SJSA1 (cell line): ENCODE results near the gene DHRS12. TPM values are rescaled to one million over a fixed set of nuclear protein-coding genes. Genes with fewer than 3 reads are reported as not detected.

Source experiments
- DNase-seq, 2 experiments: peaks; one replicate each; pipeline ENCODE4 v3.0.0-alpha.2; 2015 to 2020; ENCODE audit warnings: low spot score in 2 of 2, low read depth in 1 of 2
- H3K27ac ChIP-seq: fragments of 250-450 bp; sonication (Bioruptor Pico); 2 replicates; pipeline ENCODE4 v1.5.1; 2020; ENCODE audit warnings: mild to moderate bottlenecking, moderate library complexity
- H3K27me3 ChIP-seq: fragments of 250-450 bp; sonication (Bioruptor Pico); replicated peaks from 2 replicates; pipeline ENCODE4 v1.5.1; 2020; ENCODE audit warnings: mild to moderate bottlenecking, moderate library complexity
- H3K36me3 ChIP-seq: fragments of 250-450 bp; sonication (Bioruptor Pico); 2 replicates; pipeline ENCODE4 v1.5.1; 2020; ENCODE audit warnings: mild to moderate bottlenecking
- H3K4me1 ChIP-seq: fragments of 250-450 bp; sonication (Bioruptor Pico); replicated peaks from 2 replicates; pipeline ENCODE4 v1.6.1; 2021; ENCODE audit warnings: mild to moderate bottlenecking
- H3K4me3 ChIP-seq: fragments of 250-450 bp; sonication (Bioruptor Pico); 2 replicates; pipeline ENCODE4 v1.5.1; 2020; ENCODE audit warnings: mild to moderate bottlenecking
- H3K9me3 ChIP-seq: fragments of 250-450 bp; sonication (Bioruptor Pico); replicated peaks from 2 replicates; pipeline ENCODE4 v1.5.1; 2020; ENCODE audit warnings: mild to moderate bottlenecking
- total RNA-seq: library from RNA; depleted of rRNA; stranded (reverse); fragments of >200 nt; shearing (Covaris generic); gene quantifications from 2 replicates; pipeline ENCODE4 v1.2.3, GENCODE V29; 2014

DHRS12 gene
- total RNA-seq, 1 experiment from 2014 or later, result 5.9 TPM

GRCh38 chr13:51763486-51763885, 40.5 kb downstream of the DHRS12 start:
- H3K4me3 ChIP-seq, result no peak overlapping the region
- no peaks in the 10 kb centered on the region for H3K27me3 ChIP-seq
- H3K27ac ChIP-seq, result no peak overlapping the region
- H3K36me3 ChIP-seq, result peaks cover 59% of the 10 kb centered on the region
- no peaks in the 10 kb centered on the region for H3K9me3 ChIP-seq
- peaks cover 49% of the 10 kb centered on the region for H3K4me1 ChIP-seq
- DNase-seq, result no peak

- Histone ChIP-seq H3K4me3 (no peak overlapping the region), H3K27ac (no peak overlapping the region), H3K27me3 (no peaks in the 10 kb centered on the region), H3K36me3 (peaks cover 58% of the 10 kb centered on the region), H3K9me3 (no peaks in the 10 kb centered on the region), H3K4me1 (peaks cover 52% of the 10 kb centered on the region)
- DNase-seq, result no peak
These were observed 42.2 kb downstream of the DHRS12 start for GRCh38 chr13:51761643-51762350.

GRCh38 chr13:51760592-51760991, 43.4 kb downstream of the DHRS12 start:
- Histone ChIP-seq H3K27ac (peak overlapping the region; percentile 41), H3K4me3 (peak overlapping the region; percentile 15), H3K4me1 (peaks cover 51% of the 10 kb centered on the region), H3K9me3 (no peaks in the 10 kb centered on the region), H3K36me3 (peaks cover 60% of the 10 kb centered on the region), H3K27me3 (no peaks in the 10 kb centered on the region)
- DNase-seq, result peak; percentile 52 to 78

GRCh38 chr13:51759240-51759639, 44.7 kb downstream of the DHRS12 start:
- H3K9me3 ChIP-seq, result no peaks in the 10 kb centered on the region
- H3K27me3 ChIP-seq, result no peaks in the 10 kb centered on the region
- no peak overlapping the region for H3K27ac ChIP-seq
- peak in 1 of 2 experiments; percentile 31 for DNase-seq
- H3K36me3 ChIP-seq, result peaks cover 69% of the 10 kb centered on the region
- peaks cover 38% of the 10 kb centered on the region for H3K4me1 ChIP-seq
- no peak overlapping the region for H3K4me3 ChIP-seq

- Histone ChIP-seq H3K4me1 (peaks cover 33% of the 10 kb centered on the region), H3K4me3 (no peak overlapping the region), H3K9me3 (no peaks in the 10 kb centered on the region), H3K27ac (no peak overlapping the region), H3K36me3 (peaks cover 71% of the 10 kb centered on the region), H3K27me3 (no peaks in the 10 kb centered on the region)
- DNase-seq, result peak in 1 of 2 experiments; percentile 14
These were observed 45.3 kb downstream of the DHRS12 start for GRCh38 chr13:51758691-51759090.

- no peak for DNase-seq
- no peak overlapping the region for H3K4me3 ChIP-seq
- H3K36me3 ChIP-seq, result peaks cover 79% of the 10 kb centered on the region
- no peak overlapping the region for H3K27ac ChIP-seq
- no peaks in the 10 kb centered on the region for H3K27me3 ChIP-seq
- no peaks in the 10 kb centered on the region for H3K9me3 ChIP-seq
- H3K4me1 ChIP-seq, result peaks cover 28% of the 10 kb centered on the region
These were observed 47.3 kb downstream of the DHRS12 start for GRCh38 chr13:51756651-51757050.

- peaks cover 66% of the 10 kb centered on the region for H3K36me3 ChIP-seq
- H3K4me1 ChIP-seq, result no peaks in the 10 kb centered on the region
- H3K9me3 ChIP-seq, result 0 out of 2 replicates have a peak, but pooled peaks cover 3% of the 10 kb centered on the region
- H3K4me3 ChIP-seq, result no peak overlapping the region
- DNase-seq, result peak in 1 of 2 experiments; percentile 14
- H3K27ac ChIP-seq, result no peak overlapping the region
- no peaks in the 10 kb centered on the region for H3K27me3 ChIP-seq
These were observed 56.2 kb downstream of the DHRS12 start for GRCh38 chr13:51747438-51748434.

GRCh38 chr13:51746802-51747201, 57.2 kb downstream of the DHRS12 start:
- Histone ChIP-seq H3K9me3 (0 out of 2 replicates have a peak, but pooled peaks cover 3% of the 10 kb centered on the region), H3K36me3 (peaks cover 62% of the 10 kb centered on the region), H3K4me3 (no peak overlapping the region), H3K4me1 (no peaks in the 10 kb centered on the region), H3K27ac (no peak overlapping the region), H3K27me3 (no peaks in the 10 kb centered on the region)
- no peak for DNase-seq

- Histone ChIP-seq H3K9me3 (0 out of 2 replicates have a peak, but pooled peaks cover 3% of the 10 kb centered on the region), H3K27me3 (no peaks in the 10 kb centered on the region), H3K36me3 (peaks cover 57% of the 10 kb centered on the region), H3K4me1 (no peaks in the 10 kb centered on the region), H3K4me3 (no peak overlapping the region), H3K27ac (no peak overlapping the region)
- DNase-seq, result no peak
These were observed 58.7 kb downstream of the DHRS12 start for GRCh38 chr13:51745243-51745642.

GRCh38 chr13:51742611-51743010, 61.4 kb downstream of the DHRS12 start:
- H3K4me1 ChIP-seq, result no peaks in the 10 kb centered on the region

GRCh38 chr13:51742031-51742430, 61.9 kb downstream of the DHRS12 start:
- DNase-seq, result no peak
- Histone ChIP-seq H3K4me1 (no peaks in the 10 kb centered on the region), H3K9me3 (no peaks in the 10 kb centered on the region), H3K27me3 (no peaks in the 10 kb centered on the region), H3K36me3 (peaks cover 50% of the 10 kb centered on the region), H3K4me3 (no peak overlapping the region), H3K27ac (no peak overlapping the region)

More at GRCh38 chr13:51742611-51743010, 61.4 kb downstream of the DHRS12 start:
- no peak for DNase-seq
- Histone ChIP-seq H3K27me3 (no peaks in the 10 kb centered on the region), H3K27ac (no peak overlapping the region), H3K36me3 (peaks cover 49% of the 10 kb centered on the region), H3K4me3 (no peak overlapping the region), H3K9me3 (no peaks in the 10 kb centered on the region)

GRCh38 chr13:51740698-51741097, 63.3 kb downstream of the DHRS12 start:
- no peaks in the 10 kb centered on the region for H3K9me3 ChIP-seq
- no peak for DNase-seq
- peaks cover 49% of the 10 kb centered on the region for H3K36me3 ChIP-seq
- no peaks in the 10 kb centered on the region for H3K4me1 ChIP-seq
- H3K27me3 ChIP-seq, result no peaks in the 10 kb centered on the region
- no peak overlapping the region for H3K4me3 ChIP-seq
- H3K27ac ChIP-seq, result no peak overlapping the region

- no peak for DNase-seq
- H3K4me3 ChIP-seq, result no peak overlapping the region
- no peaks in the 10 kb centered on the region for H3K27me3 ChIP-seq
- H3K36me3 ChIP-seq, result peaks cover 46% of the 10 kb centered on the region
- H3K27ac ChIP-seq, result no peak overlapping the region
- H3K9me3 ChIP-seq, result no peaks in the 10 kb centered on the region
- peaks cover 12% of the 10 kb centered on the region for H3K4me1 ChIP-seq
These were observed 64.8 kb downstream of the DHRS12 start for GRCh38 chr13:51739027-51739764.
